PC-9 (cell line): Measurements from ENCODE around the gene SLC25A34. TPM values are rescaled to one million over a fixed set of nuclear protein-coding genes. Genes with fewer than 3 reads are reported as not detected.

Experiments used
- BruUV-seq: library from RNA; stranded (reverse); fragments of 400-500 nt; replicated peaks from 2 replicates; lab custom pipeline; 2021; lab: Mats Ljungman, UMichigan
- CTCF ChIA-PET: fragments of 300-600 bp; sonication (Branson Sonifier 250); formaldehyde crosslinking; loops from one replicate; lab custom pipeline; 2022; ENCODE audit warnings: antibody characterized with exemption; lab: Charles Lee
- POLR2A ChIA-PET: fragments of 300-600 bp; sonication (Branson Sonifier 250); formaldehyde crosslinking; loops from one replicate; lab custom pipeline; 2022; ENCODE audit warnings: antibody characterized with exemption; ENCODE audit not compliant: unreplicated experiment; lab: Charles Lee
- DNase-seq, 2 experiments: peaks; one replicate each; pipeline versions ENCODE4 v3.0.0 to v3.0.0-alpha.2; 2015 to 2022; ENCODE audit warnings: mixed read lengths in 1 of 2
- H2AFZ ChIP-seq: fragments of 200-600 bp; sonication (generic); 2 replicates; pipeline ENCODE4 v1.8.1; 2017; ENCODE audit warnings: antibody characterized with exemption
- H3F3A ChIP-seq: fragments of 200-600 bp; sonication (generic); 2 replicates; pipeline ENCODE4 v1.8.1; 2017; ENCODE audit warnings: antibody characterized with exemption, mild to moderate bottlenecking, low read depth; ENCODE audit not compliant: insufficient read depth
- H3K27ac ChIP-seq: fragments of 200-600 bp; sonication (generic); 2 replicates; pipeline ENCODE4 v1.6.1; 2016; ENCODE audit warnings: mixed run types
- H3K27me3 ChIP-seq: fragments of 200-600 bp; sonication (generic); 2 replicates; pipeline ENCODE4 v1.6.1; 2016; ENCODE audit warnings: low read depth, mixed run types; ENCODE audit not compliant: insufficient read depth
- H3K36me3 ChIP-seq: fragments of 200-600 bp; sonication (generic); 2 replicates; pipeline ENCODE4 v1.6.1; 2016; ENCODE audit warnings: low read depth, mixed run types
- H3K4me1 ChIP-seq: fragments of 200-600 bp; sonication (generic); replicated peaks from 2 replicates; pipeline ENCODE4 v1.6.1; 2016; ENCODE audit warnings: mixed run types; ENCODE audit not compliant: insufficient read depth
- H3K4me2 ChIP-seq: fragments of 200-600 bp; sonication (generic); 2 replicates; pipeline ENCODE4 v1.6.1; 2017; ENCODE audit warnings: mixed run types
- H3K4me3 ChIP-seq: fragments of 200-600 bp; sonication (generic); 2 replicates; pipeline ENCODE4 v1.6.1; 2016; ENCODE audit warnings: mixed run types
- H3K79me2 ChIP-seq: fragments of 200-600 bp; sonication (generic); 2 replicates; pipeline ENCODE4 v1.6.1; 2017; ENCODE audit warnings: low read depth, mixed run types
- H3K9me2 ChIP-seq: fragments of 200-600 bp; sonication (generic); 2 replicates; pipeline ENCODE4 v1.8.1; 2017; ENCODE audit warnings: mild to moderate bottlenecking; ENCODE audit not compliant: insufficient read depth
- H3K9me3 ChIP-seq: fragments of 200-600 bp; sonication (generic); 2 replicates; pipeline ENCODE4 v1.8.1; 2016; ENCODE audit warnings: low read depth; ENCODE audit not compliant: insufficient read depth
- H4K20me1 ChIP-seq: fragments of 200-600 bp; sonication (generic); 2 replicates; pipeline ENCODE4 v1.8.1; 2017; ENCODE audit not compliant: insufficient read depth
- EZH2 ChIP-seq: fragments of 200-600 bp; sonication (generic); IDR thresholded peaks from 2 replicates; pipeline ENCODE4 v1.8.0; 2017; ENCODE audit warnings: antibody characterized with exemption, low read depth
- intact Hi-C: fragments of 100-400 bp; cut with micrococcal nuclease; formaldehyde crosslinking; loops from one replicate; pipeline ENCODE4 v1.10.0; 2022; ENCODE audit not compliant: unreplicated experiment
- total RNA-seq: library from RNA; stranded (reverse); gene quantifications from 2 replicates; pipeline ENCODE4 v1.2.3, GENCODE V29; 2021
- TF ChIP-seq, protein P1 (sequence below): fragments of 200-600 bp; sonication (generic); conservative IDR thresholded peaks from 2 replicates; pipeline ENCODE4 v1.6.1; 2017; ENCODE audit warnings: mixed run types, antibody characterized with exemption, mild to moderate bottlenecking, moderate library complexity

Gene SLC25A34
- total RNA-seq, 1 experiment from 2014 or later = 1.7 TPM

DNA sequence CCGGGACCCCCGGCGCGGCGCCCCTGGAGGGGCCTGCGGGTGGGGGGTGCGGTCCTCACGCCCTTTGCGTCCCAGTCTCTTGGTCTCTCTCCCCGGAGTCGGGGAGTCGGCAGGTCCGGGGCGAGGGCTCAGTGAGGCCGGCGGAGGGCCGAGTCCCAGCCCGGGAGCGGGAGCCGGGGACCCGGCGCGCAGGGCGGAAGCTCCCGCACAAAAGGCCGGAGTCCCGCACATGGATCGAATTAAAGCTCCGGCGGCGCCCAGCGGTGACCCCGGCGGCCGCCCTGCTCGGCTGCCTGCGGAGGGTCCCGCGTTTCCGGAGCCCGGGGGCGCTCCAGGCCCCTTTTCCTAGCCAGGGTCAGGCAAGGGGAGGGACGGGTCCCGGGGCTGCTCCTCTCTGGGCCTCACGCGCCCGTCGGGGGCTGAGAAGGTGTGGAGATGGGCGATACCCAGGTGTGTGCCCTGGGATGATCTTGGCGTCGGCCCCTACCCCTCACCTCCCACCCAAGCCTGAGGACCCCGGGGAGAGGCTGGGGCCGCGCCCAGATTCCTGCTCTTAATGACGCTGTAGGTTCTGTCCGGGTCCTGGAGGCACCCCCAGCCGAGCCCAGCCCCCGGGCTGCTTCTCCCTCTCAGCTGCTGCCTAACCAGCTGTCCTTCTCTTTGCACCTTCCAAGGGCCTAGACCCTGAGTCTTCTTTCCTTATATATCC, 23.0 kb downstream of the SLC25A34 start:
- TF ChIP-seq, protein P1, sequence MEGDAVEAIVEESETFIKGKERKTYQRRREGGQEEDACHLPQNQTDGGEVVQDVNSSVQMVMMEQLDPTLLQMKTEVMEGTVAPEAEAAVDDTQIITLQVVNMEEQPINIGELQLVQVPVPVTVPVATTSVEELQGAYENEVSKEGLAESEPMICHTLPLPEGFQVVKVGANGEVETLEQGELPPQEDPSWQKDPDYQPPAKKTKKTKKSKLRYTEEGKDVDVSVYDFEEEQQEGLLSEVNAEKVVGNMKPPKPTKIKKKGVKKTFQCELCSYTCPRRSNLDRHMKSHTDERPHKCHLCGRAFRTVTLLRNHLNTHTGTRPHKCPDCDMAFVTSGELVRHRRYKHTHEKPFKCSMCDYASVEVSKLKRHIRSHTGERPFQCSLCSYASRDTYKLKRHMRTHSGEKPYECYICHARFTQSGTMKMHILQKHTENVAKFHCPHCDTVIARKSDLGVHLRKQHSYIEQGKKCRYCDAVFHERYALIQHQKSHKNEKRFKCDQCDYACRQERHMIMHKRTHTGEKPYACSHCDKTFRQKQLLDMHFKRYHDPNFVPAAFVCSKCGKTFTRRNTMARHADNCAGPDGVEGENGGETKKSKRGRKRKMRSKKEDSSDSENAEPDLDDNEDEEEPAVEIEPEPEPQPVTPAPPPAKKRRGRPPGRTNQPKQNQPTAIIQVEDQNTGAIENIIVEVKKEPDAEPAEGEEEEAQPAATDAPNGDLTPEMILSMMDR = no peak
- no peak for TF ChIP-seq EZH2
- H3K36me3 ChIP-seq = no peaks in the 10 kb centered on the region
- peak overlapping the region; percentile 72 for H3K4me3 ChIP-seq
- H4K20me1 ChIP-seq = no peaks in the 10 kb centered on the region
- BruUV-seq = no TSS peak
- no peaks in the 10 kb centered on the region for H3K9me2 ChIP-seq
- peaks cover 13% of the 10 kb centered on the region for H3K79me2 ChIP-seq
- peaks cover 11% of the 10 kb centered on the region; the same call in 1 of the 2 replicates for H3F3A ChIP-seq
- peak overlapping the region; percentile 79 for H3K4me2 ChIP-seq
- no peaks in the 10 kb centered on the region for H3K27me3 ChIP-seq
- DNase-seq = no peak
- H3K9me3 ChIP-seq = no peaks in the 10 kb centered on the region
- peak overlapping the region; percentile 16; the same call in 1 of the 2 replicates for H3K27ac ChIP-seq
- intact Hi-C loops = no loop called here
- H3K4me1 ChIP-seq = peaks cover 15% of the 10 kb centered on the region
- ChIA-PET CTCF (no interaction called here), POLR2A (no interaction called here)
- peak overlapping the region; percentile 66 for H2AFZ ChIP-seq

DNA sequence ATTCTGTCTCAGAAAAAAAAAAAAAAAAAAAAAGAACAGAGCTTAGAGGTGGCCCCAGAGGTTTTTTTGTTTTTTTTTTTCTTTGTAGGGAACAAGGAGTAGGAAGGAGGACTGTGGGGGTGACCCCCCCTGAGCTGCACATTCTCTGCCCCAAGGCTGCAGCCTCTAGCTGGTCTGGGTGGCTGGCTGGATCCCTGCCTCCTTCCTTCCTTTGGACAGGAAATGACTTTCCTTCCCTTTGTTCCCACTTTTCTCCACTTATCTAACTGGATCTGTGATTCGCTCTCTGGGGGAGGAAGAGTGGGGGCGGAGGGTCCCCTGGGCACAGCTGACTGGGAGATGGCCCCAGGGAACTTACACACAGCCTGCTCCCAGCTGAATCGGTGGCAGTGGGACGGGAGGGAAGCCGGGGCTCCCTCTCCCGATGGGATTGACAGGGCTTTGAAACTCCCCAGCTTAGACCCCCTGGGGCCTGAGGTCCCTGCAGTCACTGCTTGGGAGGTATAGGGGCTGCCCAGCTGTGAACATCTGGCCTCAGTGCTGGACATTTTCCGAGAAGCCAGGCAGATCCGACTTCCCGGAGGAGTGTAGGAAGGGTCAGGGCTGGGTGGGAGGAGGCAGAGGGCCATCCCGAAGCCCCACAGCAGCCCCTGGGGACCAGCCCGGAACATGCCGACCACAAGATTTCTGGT, 24.6 kb downstream of the SLC25A34 start:
- Histone ChIP-seq H2AFZ (no peak overlapping the region), H3K79me2 (peaks cover 13% of the 10 kb centered on the region), H3K27ac (peak overlapping the region; percentile 34; the same call in 1 of the 2 replicates)

More for the DNA sequence above, 24.6 kb downstream of the SLC25A34 start:
- BruUV-seq = TSS peak; percentile 19
- no peaks in the 10 kb centered on the region for H3K36me3 ChIP-seq
- H3F3A ChIP-seq = peaks cover 11% of the 10 kb centered on the region; the same call in 1 of the 2 replicates
- H3K9me2 ChIP-seq = no peaks in the 10 kb centered on the region
- H3K4me2 ChIP-seq = peak overlapping the region; percentile 79
- peak overlapping the region; percentile 72; the same call in 1 of the 2 replicates for H3K4me3 ChIP-seq
- DNase-seq = peak in 1 of 2 experiments; percentile 41
- H3K4me1 ChIP-seq = peaks cover 17% of the 10 kb centered on the region
- TF ChIP-seq, protein P1 = no peak
- no peak for TF ChIP-seq EZH2
- no peaks in the 10 kb centered on the region for H3K9me3 ChIP-seq
- H4K20me1 ChIP-seq = no peaks in the 10 kb centered on the region
- intact Hi-C loops = no loop called here
- H3K27me3 ChIP-seq = no peaks in the 10 kb centered on the region
- ChIA-PET CTCF (interaction anchor here (0.6 to 0.7 kb wide), 3 partner anchors 18 to 251 kb away, joined by 3 to 5 read pairs (median 4); no protein-coding TSS in a partner anchor), POLR2A (interaction anchor here (0.7 kb wide), 1 partner anchor 62 kb away, joined by 4 read pairs; no protein-coding TSS in a partner anchor)
